Adrenal gland (tissue), 5 donors: Measurements from ENCODE around the gene SH2D4B.

Experiments used
- CTCF ChIP-seq, 6 experiments: fragments of 450-650 bp in 4 of 6; fragments of 200-600 bp in 2 of 6; sonication (generic) in 1 of 6; IDR thresholded peaks; 1 replicate in 5 of 6; 2 replicates in 1 of 6; pipeline versions ENCODE4 v1.5.1 to v1.8.0; 2016 to 2021; ENCODE audit warnings: antibody characterized with exemption in 6 of 6, mild to moderate bottlenecking in 2 of 6, moderate library complexity in 1 of 6
- POLR2A ChIP-seq, 2 donors: fragments of 450-650 bp; IDR thresholded peaks; one replicate each; pipeline ENCODE4 v1.6.1; 2017; ENCODE audit warnings: antibody characterized with exemption in 2 of 2, mild to moderate bottlenecking in 2 of 2, moderate library complexity in 1 of 2
- donor health status: DM: no; HTN: no; CAD: no.

- no peak for TF ChIP-seq CTCF (IDR thresholded peaks at IDR 0.05)
- TF ChIP-seq POLR2A (IDR thresholded peaks at IDR 0.05) = no peak
Observed at GRCh38 chr10:80617807-80618206, 80.1 kb downstream of the SH2D4B start.
